Measurements from ENCODE around the gene UPP1.
"Not testable (repeated sequence)": the region's sequence is repeated elsewhere in the genome, so short reads cannot be mapped to it uniquely, and the experiment has no call there.

UPP1 gene

DNA sequence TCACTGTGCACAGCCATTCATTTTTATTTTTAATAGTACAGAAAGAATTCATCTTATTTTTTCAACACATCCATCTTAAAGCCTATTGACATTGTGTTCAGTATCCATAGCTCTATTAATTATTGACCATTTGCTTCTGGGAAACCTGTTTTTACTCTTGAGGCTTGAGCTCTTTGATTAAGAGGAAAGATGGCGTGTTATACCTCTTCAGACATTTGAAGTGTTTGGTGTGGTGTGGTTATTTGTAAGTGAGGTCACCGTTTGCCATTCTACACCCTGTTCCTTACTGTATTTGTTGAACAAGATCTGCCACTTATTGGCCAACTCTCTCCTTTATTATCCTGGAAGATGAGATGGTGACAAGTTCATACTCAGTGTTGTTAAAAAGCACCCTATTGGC lies 35.3 kb upstream of the UPP1 start:
- Histone ChIP-seq H3K36me3 (ENCODE audit: control insufficient read depth, insufficient read depth, low read length) (no peaks in the 10 kb centered on the region), H3K27me3 (ENCODE audit: control insufficient read depth, insufficient read depth, low read length) (no peaks in the 10 kb centered on the region), H3K27ac (ENCODE audit: low read length) (no peak overlapping the region), H3K9me3 (ENCODE audit: control insufficient read depth, insufficient read depth, low read length) (no peaks in the 10 kb centered on the region), H3K4me1 (ENCODE audit: control insufficient read depth, insufficient read depth, low read length) (no peaks in the 10 kb centered on the region), H3K4me3 (ENCODE audit: low read length) (no peak overlapping the region)
- no CpG with 5 or more reads among the region's 2 CpGs for WGBS (ENCODE audit: insufficient coverage, insufficient read length)
- no peak for DNase-seq (ENCODE audit: low read depth, low spot score)

DNA sequence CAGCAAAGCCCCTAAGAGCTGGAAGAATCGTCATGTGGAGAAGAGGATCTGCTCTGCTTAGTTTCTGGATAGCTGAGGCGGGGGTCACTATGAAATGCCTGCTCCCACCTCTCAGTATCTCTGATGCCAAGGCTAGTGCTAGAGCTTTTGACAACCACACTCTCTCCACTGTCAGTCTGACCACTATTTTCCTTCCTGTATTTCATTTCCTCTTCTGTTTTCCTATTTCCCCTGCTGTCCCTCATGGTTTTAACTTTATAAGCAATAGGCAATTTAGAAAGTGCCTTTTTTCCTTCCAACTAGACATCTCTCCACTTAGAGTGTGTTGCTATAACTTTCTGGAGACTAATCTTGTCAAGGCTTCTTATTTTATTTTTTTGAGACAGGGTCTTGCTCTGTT lies 30.1 kb upstream of the UPP1 start:
- no CpG with 5 or more reads among the region's 2 CpGs for WGBS (ENCODE audit: insufficient coverage, insufficient read length)
- Histone ChIP-seq H3K4me3 (ENCODE audit: low read length) (no peak overlapping the region), H3K27ac (ENCODE audit: low read length) (no peak overlapping the region), H3K9me3 (ENCODE audit: control insufficient read depth, insufficient read depth, low read length) (no peaks in the 10 kb centered on the region), H3K27me3 (ENCODE audit: control insufficient read depth, insufficient read depth, low read length) (no peaks in the 10 kb centered on the region), H3K4me1 (ENCODE audit: control insufficient read depth, insufficient read depth, low read length) (no peaks in the 10 kb centered on the region), H3K36me3 (ENCODE audit: control insufficient read depth, insufficient read depth, low read length) (no peaks in the 10 kb centered on the region)
- DNase-seq (ENCODE audit: low read depth, low spot score): no peak

DNA sequence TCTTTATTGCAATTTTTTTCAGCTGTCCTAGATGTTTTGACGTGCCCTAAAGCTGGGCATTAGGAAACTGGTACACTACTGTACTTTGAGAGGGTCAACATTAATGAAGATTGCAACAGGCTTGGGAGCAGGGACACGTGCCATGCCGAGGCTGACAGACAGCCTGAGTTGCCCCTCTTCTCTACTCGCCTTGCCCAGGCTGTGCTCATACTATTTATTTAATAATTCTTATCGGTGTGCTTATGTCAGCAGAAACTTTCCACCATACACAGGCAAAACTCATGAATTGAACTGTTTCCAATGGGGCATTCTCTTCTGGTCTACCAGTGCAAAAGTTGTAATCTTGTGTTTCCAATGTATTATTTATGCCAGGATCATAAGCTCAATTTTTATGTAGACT lies 29.4 kb upstream of the UPP1 start:
- DNase-seq (ENCODE audit: low read depth, low spot score): no peak
- no peaks in the 10 kb centered on the region for H3K9me3 ChIP-seq (ENCODE audit: control insufficient read depth, insufficient read depth, low read length)
- no peaks in the 10 kb centered on the region for H3K4me1 ChIP-seq (ENCODE audit: control insufficient read depth, insufficient read depth, low read length)
- no CpG with 5 or more reads among the region's 5 CpGs for WGBS (ENCODE audit: insufficient coverage, insufficient read length)
- no peaks in the 10 kb centered on the region for H3K27me3 ChIP-seq (ENCODE audit: control insufficient read depth, insufficient read depth, low read length)
- no peak overlapping the region for H3K27ac ChIP-seq (ENCODE audit: low read length)
- no peaks in the 10 kb centered on the region for H3K36me3 ChIP-seq (ENCODE audit: control insufficient read depth, insufficient read depth, low read length)
- no peak overlapping the region for H3K4me3 ChIP-seq (ENCODE audit: low read length)

DNA sequence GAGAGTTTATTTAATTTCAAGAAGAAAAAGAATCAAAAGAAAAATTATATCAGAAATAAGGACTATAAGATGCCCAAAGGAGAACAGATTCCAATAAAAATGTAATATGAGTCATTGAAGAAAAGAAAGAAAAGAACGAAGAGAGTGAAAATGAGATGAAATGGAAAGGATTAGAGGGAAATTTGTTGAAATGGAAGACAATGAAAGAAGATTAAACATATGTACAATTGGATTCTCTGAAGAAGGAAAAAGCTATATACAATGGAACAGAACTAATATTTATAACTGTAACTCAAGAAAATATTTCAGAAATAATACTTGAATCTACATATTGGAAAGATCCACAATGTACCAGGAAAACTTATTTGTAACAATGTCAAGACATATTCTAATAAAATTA lies 25.1 kb upstream of the UPP1 start:
- no peak for DNase-seq (ENCODE audit: low read depth, low spot score)
- Histone ChIP-seq H3K9me3 (ENCODE audit: control insufficient read depth, insufficient read depth, low read length) (no peaks in the 10 kb centered on the region), H3K27ac (ENCODE audit: low read length) (no peak overlapping the region), H3K36me3 (ENCODE audit: control insufficient read depth, insufficient read depth, low read length) (no peaks in the 10 kb centered on the region), H3K4me1 (ENCODE audit: control insufficient read depth, insufficient read depth, low read length) (no peaks in the 10 kb centered on the region), H3K4me3 (ENCODE audit: low read length) (no peak overlapping the region), H3K27me3 (ENCODE audit: control insufficient read depth, insufficient read depth, low read length) (no peaks in the 10 kb centered on the region)
- whole genome bisulfite sequencing (ENCODE audit: insufficient coverage, insufficient read length): 100% methylated on average over 1 of the region's 1 CpG

DNA sequence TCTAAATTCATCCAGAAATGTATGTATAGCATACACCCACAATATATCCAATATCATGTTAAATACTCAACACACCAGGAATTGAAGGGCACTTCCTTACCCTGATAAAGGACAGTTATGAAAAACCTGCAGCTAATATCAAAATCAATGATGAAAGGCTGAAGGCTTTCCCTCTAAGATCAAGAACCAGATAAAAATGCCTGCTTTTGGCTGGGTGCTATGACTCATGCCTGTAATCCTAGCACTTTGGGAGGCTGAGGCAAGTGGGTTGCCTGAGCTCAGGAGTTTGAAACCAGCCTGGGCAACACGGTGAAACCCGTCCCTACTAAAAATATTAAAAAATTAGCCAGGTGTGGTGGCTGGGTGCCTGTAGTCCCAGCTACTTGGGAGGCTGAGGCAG lies 21.6 kb upstream of the UPP1 start:
- Histone ChIP-seq H3K9me3 (ENCODE audit: control insufficient read depth, insufficient read depth, low read length) (no peaks in the 10 kb centered on the region), H3K4me1 (ENCODE audit: control insufficient read depth, insufficient read depth, low read length) (no peaks in the 10 kb centered on the region), H3K27me3 (ENCODE audit: control insufficient read depth, insufficient read depth, low read length) (no peaks in the 10 kb centered on the region), H3K27ac (ENCODE audit: low read length) (no peak overlapping the region), H3K4me3 (ENCODE audit: low read length) (no peak overlapping the region), H3K36me3 (ENCODE audit: control insufficient read depth, insufficient read depth, low read length) (no peaks in the 10 kb centered on the region)
- DNase-seq (ENCODE audit: low read depth, low spot score): no peak
- WGBS (ENCODE audit: insufficient coverage, insufficient read length): no CpG with 5 or more reads among the region's 2 CpGs

DNA sequence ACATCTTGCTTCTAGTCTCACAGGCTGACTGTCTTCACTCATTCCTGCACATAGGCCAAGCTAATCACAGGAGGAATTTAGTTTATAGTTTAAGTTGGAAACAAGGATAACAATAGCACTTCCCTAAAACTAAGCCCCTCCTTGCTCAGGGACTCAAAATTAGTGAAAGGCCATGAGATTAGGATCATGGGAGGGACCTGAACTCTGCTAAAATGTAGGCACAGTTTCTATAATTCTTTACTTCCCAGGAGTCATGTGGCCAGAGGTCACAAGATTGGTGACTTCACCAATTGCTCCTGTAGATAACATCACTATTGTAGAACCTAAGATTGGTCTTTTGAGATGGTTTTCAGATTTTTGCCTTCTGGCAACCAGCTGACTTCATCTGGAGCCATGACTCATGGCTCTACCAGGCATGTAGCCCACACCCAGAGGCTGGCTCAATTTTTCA lies 14.8 kb upstream of the UPP1 start:
- DNase-seq (ENCODE audit: low read depth, low spot score): no peak
- H3K4me1 ChIP-seq (ENCODE audit: control insufficient read depth, insufficient read depth, low read length): no peaks in the 10 kb centered on the region
- no peaks in the 10 kb centered on the region for H3K9me3 ChIP-seq (ENCODE audit: control insufficient read depth, insufficient read depth, low read length)
- no peak overlapping the region for H3K27ac ChIP-seq (ENCODE audit: low read length)
- no peaks in the 10 kb centered on the region for H3K27me3 ChIP-seq (ENCODE audit: control insufficient read depth, insufficient read depth, low read length)
- H3K36me3 ChIP-seq (ENCODE audit: control insufficient read depth, insufficient read depth, low read length): no peaks in the 10 kb centered on the region
- no peak overlapping the region for H3K4me3 ChIP-seq (ENCODE audit: low read length)

DNA sequence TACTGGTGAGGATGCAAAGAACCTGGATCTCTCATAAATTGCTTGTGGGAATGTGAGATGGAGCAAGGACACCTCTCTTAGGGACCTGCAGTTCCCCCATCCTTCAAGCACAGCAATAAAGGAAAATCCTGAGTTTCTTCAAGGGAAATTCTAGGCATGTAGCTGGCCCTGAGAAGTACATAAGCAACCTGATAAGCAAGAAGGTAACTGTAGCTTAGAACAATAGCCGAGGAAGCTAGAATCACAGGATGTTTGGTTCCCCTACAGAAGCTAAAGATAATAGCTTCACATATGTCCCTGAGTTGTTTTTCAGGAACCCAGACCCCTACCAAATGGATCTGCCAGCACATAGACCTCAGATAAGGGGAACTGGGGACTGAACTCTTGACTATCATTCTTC lies 11.6 kb upstream of the UPP1 start:
- H3K4me3 ChIP-seq (ENCODE audit: low read length): no peak overlapping the region
- DNase-seq (ENCODE audit: low read depth, low spot score): no peak
- H3K9me3 ChIP-seq (ENCODE audit: control insufficient read depth, insufficient read depth, low read length): no peaks in the 10 kb centered on the region
- H3K4me1 ChIP-seq (ENCODE audit: control insufficient read depth, insufficient read depth, low read length): no peaks in the 10 kb centered on the region
- H3K36me3 ChIP-seq (ENCODE audit: control insufficient read depth, insufficient read depth, low read length): no peaks in the 10 kb centered on the region
- no peaks in the 10 kb centered on the region for H3K27me3 ChIP-seq (ENCODE audit: control insufficient read depth, insufficient read depth, low read length)
- no peak overlapping the region for H3K27ac ChIP-seq (ENCODE audit: low read length)
- no CpG with 5 or more reads among the region's 1 CpG for WGBS (ENCODE audit: insufficient coverage, insufficient read length)

DNA sequence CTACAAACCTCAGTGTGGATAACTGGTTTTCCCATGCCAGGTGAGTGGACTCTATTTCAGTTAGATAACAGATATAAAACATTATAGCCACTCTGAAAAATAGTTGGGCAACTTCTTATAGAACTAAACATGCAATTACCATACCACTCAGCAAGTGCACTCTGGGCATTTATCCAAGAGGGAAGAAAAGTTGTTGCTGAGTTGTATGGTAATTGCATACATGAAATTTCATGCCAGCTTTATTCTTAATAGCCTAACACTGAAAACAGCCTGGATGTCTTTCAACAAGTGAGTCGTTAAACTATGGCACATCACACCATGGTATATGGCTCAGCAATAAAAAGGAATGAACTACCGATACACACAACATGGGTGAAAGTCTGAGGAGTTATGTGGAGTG lies 10.6 kb upstream of the UPP1 start:
- Histone ChIP-seq H3K36me3 (ENCODE audit: control insufficient read depth, insufficient read depth, low read length) (no peaks in the 10 kb centered on the region), H3K4me1 (ENCODE audit: control insufficient read depth, insufficient read depth, low read length) (0 out of 2 replicates have a peak, but pooled peaks cover under 1% of the 10 kb centered on the region), H3K27ac (ENCODE audit: low read length) (no peak overlapping the region), H3K4me3 (ENCODE audit: low read length) (no peak overlapping the region), H3K9me3 (ENCODE audit: control insufficient read depth, insufficient read depth, low read length) (no peaks in the 10 kb centered on the region), H3K27me3 (ENCODE audit: control insufficient read depth, insufficient read depth, low read length) (no peaks in the 10 kb centered on the region)
- no CpG with 5 or more reads among the region's 2 CpGs for WGBS (ENCODE audit: insufficient coverage, insufficient read length)
- no peak for DNase-seq (ENCODE audit: low read depth, low spot score)

DNA sequence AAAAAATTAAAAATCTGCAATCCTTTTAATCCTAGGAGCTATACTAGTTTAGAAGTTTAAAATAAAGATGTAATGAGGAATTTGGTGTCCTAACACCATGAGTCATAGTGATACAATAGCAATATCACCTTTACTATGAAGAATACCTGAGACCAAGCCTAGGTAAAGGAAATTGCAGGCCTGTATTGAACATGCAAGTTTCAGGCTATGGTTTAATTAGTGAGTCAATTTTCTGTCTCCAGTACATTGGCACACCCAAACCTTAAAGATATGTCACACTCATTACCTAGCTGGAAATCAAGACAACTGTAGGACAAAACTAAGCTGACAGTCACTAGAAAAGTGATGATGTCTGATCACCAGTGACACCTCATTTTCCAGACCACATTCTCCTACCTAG lies 6.7 kb upstream of the UPP1 start:
- not testable (repeated sequence) for H3K4me3 ChIP-seq (ENCODE audit: low read length); H3K36me3 ChIP-seq (ENCODE audit: control insufficient read depth, insufficient read depth, low read length); H3K27ac ChIP-seq (ENCODE audit: low read length); DNase-seq (ENCODE audit: low read depth, low spot score); H3K9me3 ChIP-seq (ENCODE audit: control insufficient read depth, insufficient read depth, low read length); H3K4me1 ChIP-seq (ENCODE audit: control insufficient read depth, insufficient read depth, low read length); H3K27me3 ChIP-seq (ENCODE audit: control insufficient read depth, insufficient read depth, low read length)

DNA sequence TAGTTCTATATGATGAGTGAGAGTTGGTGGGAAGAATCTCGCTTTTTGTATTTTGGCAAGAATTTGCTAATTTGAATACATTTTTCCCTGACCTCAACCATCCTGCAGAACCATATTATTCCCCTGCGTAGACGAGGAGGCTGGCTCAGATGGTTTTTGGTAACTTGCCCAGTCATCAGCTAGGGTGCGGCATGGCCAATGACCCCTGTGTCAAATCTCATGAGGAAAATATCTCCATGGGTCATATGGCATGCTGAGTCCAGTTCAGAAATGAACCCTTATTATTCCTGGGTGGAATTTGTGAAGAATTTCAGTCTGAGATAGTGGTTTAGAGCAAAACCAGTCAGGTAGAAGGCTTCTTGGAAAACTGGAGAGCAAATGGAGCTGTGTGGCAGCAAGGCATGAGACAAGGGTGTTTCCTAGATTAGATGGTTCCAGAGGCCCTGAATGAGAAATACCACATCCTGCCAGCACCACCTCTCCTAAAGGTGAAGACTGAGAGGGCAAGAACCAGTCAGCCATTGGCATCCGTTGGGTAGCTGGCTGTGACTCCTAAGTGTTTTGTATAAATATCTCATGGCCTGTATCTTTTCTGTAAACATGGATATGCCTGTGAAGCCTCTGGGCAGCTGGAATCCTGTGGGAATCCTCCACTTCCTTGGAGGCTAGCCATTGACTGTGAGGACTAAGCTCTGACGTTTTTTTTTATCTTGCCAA lies 5.8 kb upstream of the UPP1 start:
- peaks cover 3% of the 10 kb centered on the region; the same call in 1 of the 2 replicates for H3K4me1 ChIP-seq (ENCODE audit: control insufficient read depth, insufficient read depth, low read length)
- H3K36me3 ChIP-seq (ENCODE audit: control insufficient read depth, insufficient read depth, low read length): no peaks in the 10 kb centered on the region
- no peaks in the 10 kb centered on the region for H3K27me3 ChIP-seq (ENCODE audit: control insufficient read depth, insufficient read depth, low read length)
- no CpG with 5 or more reads among the region's 6 CpGs for WGBS (ENCODE audit: insufficient coverage, insufficient read length)
- no peak overlapping the region for H3K27ac ChIP-seq (ENCODE audit: low read length)
- no peaks in the 10 kb centered on the region for H3K9me3 ChIP-seq (ENCODE audit: control insufficient read depth, insufficient read depth, low read length)
- H3K4me3 ChIP-seq (ENCODE audit: low read length): no peak overlapping the region
- no peak for DNase-seq (ENCODE audit: low read depth, low spot score)

DNA sequence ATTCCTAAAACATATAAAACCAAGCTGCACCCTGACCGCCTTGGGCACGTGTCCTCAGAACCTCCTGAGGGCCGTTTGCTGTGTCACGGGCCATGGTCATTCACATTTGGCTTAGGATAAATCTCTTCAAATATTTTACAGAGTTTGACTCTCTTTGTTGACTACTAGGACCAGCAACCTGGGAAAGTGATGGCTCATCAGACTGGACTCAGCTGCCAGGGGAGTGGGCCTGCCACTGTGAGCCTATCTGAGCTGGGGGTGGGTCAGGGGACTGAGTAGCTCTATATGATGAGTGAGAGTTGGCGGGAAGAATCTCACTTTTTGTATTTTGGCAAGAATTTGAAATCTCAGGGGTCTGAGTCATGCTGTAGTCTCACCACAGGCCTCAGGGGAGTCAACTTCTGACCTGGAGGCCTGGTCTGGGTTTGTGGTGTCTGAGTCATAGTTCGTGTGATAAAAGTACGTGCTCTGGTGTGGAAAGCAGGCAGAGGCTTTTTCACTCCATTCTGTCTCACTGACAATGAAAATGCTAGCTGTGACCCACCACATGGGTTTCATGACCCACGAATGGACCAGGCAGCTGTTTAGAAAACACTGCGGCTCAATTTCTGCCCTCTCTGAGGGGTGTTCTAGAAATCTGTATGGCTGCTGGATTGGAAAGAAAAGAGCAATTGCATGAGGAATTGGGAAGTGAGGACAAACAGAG lies 4.2 kb upstream of the UPP1 start:
- H3K27me3 ChIP-seq (ENCODE audit: control insufficient read depth, insufficient read depth, low read length): no peaks in the 10 kb centered on the region
- no peak overlapping the region for H3K27ac ChIP-seq (ENCODE audit: low read length)
- no CpG with 5 or more reads among the region's 9 CpGs for WGBS (ENCODE audit: insufficient coverage, insufficient read length)
- peaks cover 3% of the 10 kb centered on the region; the same call in 1 of the 2 replicates for H3K4me1 ChIP-seq (ENCODE audit: control insufficient read depth, insufficient read depth, low read length)
- no peak for DNase-seq (ENCODE audit: low read depth, low spot score)
- H3K36me3 ChIP-seq (ENCODE audit: control insufficient read depth, insufficient read depth, low read length): no peaks in the 10 kb centered on the region
- H3K4me3 ChIP-seq (ENCODE audit: low read length): no peak overlapping the region
- H3K9me3 ChIP-seq (ENCODE audit: control insufficient read depth, insufficient read depth, low read length): no peaks in the 10 kb centered on the region
